ENCODE measurements around the gene CCDC197. TPM values are rescaled to one million over a fixed set of nuclear protein-coding genes. Genes with fewer than 3 reads are reported as not detected.

Gene CCDC197
- total and polyA plus RNA-seq, 9 of the 15 experiments (the other 6 are each of a cell fraction or from before 2014, with no cell fraction given), result not detected

Small RNAs within 50 kb of the gene (microRNA-seq; reads per million reads assigned to microRNA genes)
- not detected for gene MIR4506 (ENCODE audit: borderline microRNAs expressed)

Small RNAs within 50 kb of the gene (small RNA-seq; reads per million reads assigned to genes)
- not detected for gene MIR4506

Other genes starting within 250 kb of the CCDC197 start
Only the 7 nearest of the 9 such genes appear.
- not detected in 2 replicates for gene FAM181A, start 70.0 kb upstream of the CCDC197 start, total RNA-seq (2014; rRNA removed)
- gene FAM181A, start 70.0 kb upstream of the CCDC197 start, total RNA-seq (2014; rRNA removed; fragmentation: Illumina TruSeq; extraction: Trizol), result not detected in 2 replicates
- not detected in 2 replicates for gene FAM181A, start 70.0 kb upstream of the CCDC197 start, total RNA-seq (2015; rRNA removed; fragmentation: Illumina TruSeq; extraction: Trizol)
- gene FAM181A, start 70.0 kb upstream of the CCDC197 start, total RNA-seq (2021), result not detected in 2 replicates
- not detected in 2 replicates for gene FAM181A, start 70.0 kb upstream of the CCDC197 start, polyA plus RNA-seq (2011; rRNA removed)
- gene FAM181A, start 70.0 kb upstream of the CCDC197 start, polyA plus RNA-seq (2014; fragmentation: Illumina TruSeq; extraction: Trizol), result not detected in 2 replicates
- gene FAM181A, start 70.0 kb upstream of the CCDC197 start, polyA plus RNA-seq (2014; fragmentation: Nextera tagmentation; extraction: Ambion mirVana), result not detected
- gene FAM181A, start 70.0 kb upstream of the CCDC197 start, polyA plus RNA-seq (2014; rRNA removed), result not detected in 2 replicates
- not detected in 2 replicates for gene ASB2, start 20.7 kb upstream of the CCDC197 start, total RNA-seq (2014; rRNA removed)
- not detected in 2 replicates for gene ASB2, start 20.7 kb upstream of the CCDC197 start, total RNA-seq (2014; rRNA removed; fragmentation: Illumina TruSeq; extraction: Trizol)
- gene ASB2, start 20.7 kb upstream of the CCDC197 start, total RNA-seq (2015; rRNA removed; fragmentation: Illumina TruSeq; extraction: Trizol), result not detected in 2 replicates
- gene ASB2, start 20.7 kb upstream of the CCDC197 start, total RNA-seq (2021), result not detected in 2 replicates
- not detected in 2 replicates for gene ASB2, start 20.7 kb upstream of the CCDC197 start, polyA plus RNA-seq (2011; rRNA removed)
- gene ASB2, start 20.7 kb upstream of the CCDC197 start, polyA plus RNA-seq (2014; fragmentation: Illumina TruSeq; extraction: Trizol), result not detected in 2 replicates
- not detected for gene ASB2, start 20.7 kb upstream of the CCDC197 start, polyA plus RNA-seq (2014; fragmentation: Nextera tagmentation; extraction: Ambion mirVana)
- not detected in 2 replicates for gene ASB2, start 20.7 kb upstream of the CCDC197 start, polyA plus RNA-seq (2014; rRNA removed)
- gene OTUB2, start 29.0 kb downstream of the CCDC197 start, total RNA-seq (2014; rRNA removed), result 0.23 and 0.24 TPM in 2 replicates
- gene OTUB2, start 29.0 kb downstream of the CCDC197 start, total RNA-seq (2014; rRNA removed; fragmentation: Illumina TruSeq; extraction: Trizol), result 0.07 and 0.35 TPM in 2 replicates
- 0.11 and 0.15 TPM in 2 replicates for gene OTUB2, start 29.0 kb downstream of the CCDC197 start, total RNA-seq (2015; rRNA removed; fragmentation: Illumina TruSeq; extraction: Trizol)
- 0.31 and 0.34 TPM in 2 replicates for gene OTUB2, start 29.0 kb downstream of the CCDC197 start, total RNA-seq (2021)
- gene OTUB2, start 29.0 kb downstream of the CCDC197 start, polyA plus RNA-seq (2011; rRNA removed), result 0.11 and 0.20 TPM in 2 replicates
- gene OTUB2, start 29.0 kb downstream of the CCDC197 start, polyA plus RNA-seq (2014; fragmentation: Illumina TruSeq; extraction: Trizol), result 0.15 and 0.21 TPM in 2 replicates
- gene OTUB2, start 29.0 kb downstream of the CCDC197 start, polyA plus RNA-seq (2014; fragmentation: Nextera tagmentation; extraction: Ambion mirVana), result under 1 TPM; 0.01 to 0.08 TPM
- gene OTUB2, start 29.0 kb downstream of the CCDC197 start, polyA plus RNA-seq (2014; rRNA removed), result 0.08 and 0.26 TPM in 2 replicates
- 98.3 and 104 TPM in 2 replicates for gene DDX24, start 83.9 kb downstream of the CCDC197 start, total RNA-seq (2014; rRNA removed)
- 129 and 139 TPM in 2 replicates for gene DDX24, start 83.9 kb downstream of the CCDC197 start, total RNA-seq (2014; rRNA removed; fragmentation: Illumina TruSeq; extraction: Trizol)
- 122 and 125 TPM in 2 replicates for gene DDX24, start 83.9 kb downstream of the CCDC197 start, total RNA-seq (2015; rRNA removed; fragmentation: Illumina TruSeq; extraction: Trizol)
- gene DDX24, start 83.9 kb downstream of the CCDC197 start, total RNA-seq (2021), result 118 and 127 TPM in 2 replicates
- gene DDX24, start 83.9 kb downstream of the CCDC197 start, polyA plus RNA-seq (2011; rRNA removed), result 95.7 and 98.6 TPM in 2 replicates
- 139 and 175 TPM in 2 replicates for gene DDX24, start 83.9 kb downstream of the CCDC197 start, polyA plus RNA-seq (2014; fragmentation: Illumina TruSeq; extraction: Trizol)
- 100 to 1,000 TPM in 1 of 2 experiments, 10 to 100 TPM in 1; 95.1 to 136 TPM for gene DDX24, start 83.9 kb downstream of the CCDC197 start, polyA plus RNA-seq (2014; fragmentation: Nextera tagmentation; extraction: Ambion mirVana)
- gene DDX24, start 83.9 kb downstream of the CCDC197 start, polyA plus RNA-seq (2014; rRNA removed), result 67.4 and 82.4 TPM in 2 replicates
- 20.3 and 24.6 TPM in 2 replicates for gene IFI27L1, start 84.0 kb downstream of the CCDC197 start, total RNA-seq (2014; rRNA removed)
- gene IFI27L1, start 84.0 kb downstream of the CCDC197 start, total RNA-seq (2014; rRNA removed; fragmentation: Illumina TruSeq; extraction: Trizol), result 13.8 and 19.7 TPM in 2 replicates
- gene IFI27L1, start 84.0 kb downstream of the CCDC197 start, total RNA-seq (2015; rRNA removed; fragmentation: Illumina TruSeq; extraction: Trizol), result 17.6 and 17.8 TPM in 2 replicates
- gene IFI27L1, start 84.0 kb downstream of the CCDC197 start, total RNA-seq (2021), result 20.2 and 23.8 TPM in 2 replicates
- gene IFI27L1, start 84.0 kb downstream of the CCDC197 start, polyA plus RNA-seq (2011; rRNA removed), result 28.0 and 31.9 TPM in 2 replicates
- 14.5 and 19.3 TPM in 2 replicates for gene IFI27L1, start 84.0 kb downstream of the CCDC197 start, polyA plus RNA-seq (2014; fragmentation: Illumina TruSeq; extraction: Trizol)
- 10 to 100 TPM; 22.8 to 28.0 TPM for gene IFI27L1, start 84.0 kb downstream of the CCDC197 start, polyA plus RNA-seq (2014; fragmentation: Nextera tagmentation; extraction: Ambion mirVana)
- 25.0 and 25.6 TPM in 2 replicates for gene IFI27L1, start 84.0 kb downstream of the CCDC197 start, polyA plus RNA-seq (2014; rRNA removed)
- 0.45 and 0.98 TPM in 2 replicates for gene IFI27, start 113.4 kb downstream of the CCDC197 start, total RNA-seq (2014; rRNA removed)
- gene IFI27, start 113.4 kb downstream of the CCDC197 start, total RNA-seq (2014; rRNA removed; fragmentation: Illumina TruSeq; extraction: Trizol), result 0.95 and 1.1 TPM in 2 replicates
- gene IFI27, start 113.4 kb downstream of the CCDC197 start, total RNA-seq (2015; rRNA removed; fragmentation: Illumina TruSeq; extraction: Trizol), result 1.6 and 1.8 TPM in 2 replicates
- 1.0 and 1.3 TPM in 2 replicates for gene IFI27, start 113.4 kb downstream of the CCDC197 start, total RNA-seq (2021)
- gene IFI27, start 113.4 kb downstream of the CCDC197 start, polyA plus RNA-seq (2011; rRNA removed), result 2.0 TPM in 2 replicates
- gene IFI27, start 113.4 kb downstream of the CCDC197 start, polyA plus RNA-seq (2014; fragmentation: Illumina TruSeq; extraction: Trizol), result 0.19 and 1.2 TPM in 2 replicates
- 1 to 10 TPM; 2.4 to 3.4 TPM for gene IFI27, start 113.4 kb downstream of the CCDC197 start, polyA plus RNA-seq (2014; fragmentation: Nextera tagmentation; extraction: Ambion mirVana)
- gene IFI27, start 113.4 kb downstream of the CCDC197 start, polyA plus RNA-seq (2014; rRNA removed), result 0.89 TPM in 1 of 2 replicates, not detected in the other
- gene IFI27L2, start 132.3 kb downstream of the CCDC197 start, total RNA-seq (2014; rRNA removed), result 8.0 and 9.3 TPM in 2 replicates
- gene IFI27L2, start 132.3 kb downstream of the CCDC197 start, total RNA-seq (2014; rRNA removed; fragmentation: Illumina TruSeq; extraction: Trizol), result 2.3 and 2.7 TPM in 2 replicates
- gene IFI27L2, start 132.3 kb downstream of the CCDC197 start, total RNA-seq (2015; rRNA removed; fragmentation: Illumina TruSeq; extraction: Trizol), result 4.1 and 6.1 TPM in 2 replicates
- gene IFI27L2, start 132.3 kb downstream of the CCDC197 start, total RNA-seq (2021), result 4.4 and 5.5 TPM in 2 replicates
- 3.3 and 4.1 TPM in 2 replicates for gene IFI27L2, start 132.3 kb downstream of the CCDC197 start, polyA plus RNA-seq (2011; rRNA removed)
- gene IFI27L2, start 132.3 kb downstream of the CCDC197 start, polyA plus RNA-seq (2014; fragmentation: Illumina TruSeq; extraction: Trizol), result 2.5 and 3.8 TPM in 2 replicates
- 1 to 10 TPM; 1.0 to 3.0 TPM for gene IFI27L2, start 132.3 kb downstream of the CCDC197 start, polyA plus RNA-seq (2014; fragmentation: Nextera tagmentation; extraction: Ambion mirVana)
- 5.9 and 9.0 TPM in 2 replicates for gene IFI27L2, start 132.3 kb downstream of the CCDC197 start, polyA plus RNA-seq (2014; rRNA removed)